ENCODE measurements around the gene CDH23. TPM values are rescaled to one million over a fixed set of nuclear protein-coding genes. Genes with fewer than 3 reads are reported as not detected.

The CDH23 gene
- total and polyA plus RNA-seq, 2 donors (not counting 1 experiment from before 2014, with no cell fraction given), result 0.37 to 0.89 TPM

DNA sequence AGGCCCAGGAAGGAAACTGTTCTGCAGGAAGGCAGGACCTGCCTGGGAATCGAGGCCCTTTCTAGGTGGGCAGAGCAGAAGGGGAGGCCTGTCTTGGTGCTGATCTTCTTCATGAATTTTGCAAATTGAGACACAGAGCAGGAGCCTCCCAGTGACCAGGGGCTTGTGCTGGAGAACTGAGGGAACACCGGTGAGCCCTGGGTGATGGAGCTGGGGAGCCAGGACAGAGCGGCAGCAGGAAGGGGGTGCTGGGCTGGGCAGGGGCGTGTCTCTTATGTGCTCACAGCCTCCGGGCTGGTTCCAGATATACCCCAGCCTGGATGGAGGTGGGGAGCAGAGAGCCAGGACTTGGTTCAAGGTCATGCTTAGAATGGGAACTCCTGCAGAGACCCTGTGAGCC lies 182.9 kb downstream of the CDH23 start:
- intact Hi-C loops (cut with micrococcal nuclease), result no loop called here
- no peaks in the 10 kb centered on the region for H3K4me1 Mint-ChIP-seq
- Histone ChIP-seq H3K27me3 (replicated peaks in 1 of 4; ENCODE audit: control extremely low read depth in 1 of 4, control insufficient read depth in 3 of 4, insufficient read depth in 4 of 4, low read length in 3 of 4) (no peaks in the 10 kb centered on the region), H3K9me3 (ENCODE audit: control extremely low read depth in 1 of 3, control insufficient read depth in 2 of 3, insufficient read depth in 1 of 3, low read length in 2 of 3) (no peaks in the 10 kb centered on the region), H3K4me1 (ENCODE audit: control insufficient read depth in 2 of 2, insufficient read depth in 2 of 2, low read length in 2 of 2) (no peaks in the 10 kb centered on the region), H2AFZ (ENCODE audit: insufficient read depth, low read depth, low read length, poor library complexity, severe bottlenecking) (no peak overlapping the region), H3K36me3 (replicated peaks in 1 of 2; ENCODE audit: control extremely low read depth in 1 of 2, control insufficient read depth in 1 of 2, extremely low read depth in 1 of 2, insufficient read depth in 2 of 2, low read length in 1 of 2) (no peaks in the 10 kb centered on the region), H3K27ac (ENCODE audit: low read length in 2 of 2) (no peak overlapping the region), H3K79me2 (ENCODE audit: control insufficient read depth, insufficient read depth, low read length) (no peaks in the 10 kb centered on the region), H3K4me3 (ENCODE audit: control extremely low read depth in 1 of 5, extremely low read depth in 1 of 5, insufficient read depth in 1 of 5, low read depth in 2 of 5, low read length in 4 of 5) (no peak overlapping the region), H4K20me1 (ENCODE audit: control insufficient read depth, insufficient read depth, low read length, poor library complexity, severe bottlenecking) (no peaks in the 10 kb centered on the region), H3K9ac (ENCODE audit: low read length) (no peak overlapping the region), H3K4me2 (replicated peaks; ENCODE audit: low read depth, low read length, poor library complexity, severe bottlenecking) (no peak overlapping the region)
- H3K27me3 Mint-ChIP-seq, result peaks cover 4% of the 10 kb centered on the region
- 91% methylated on average over 5 of the region's 5 CpGs for WGBS (ENCODE audit: insufficient coverage)
- no peaks in the 10 kb centered on the region for H3K9me3 Mint-ChIP-seq (ENCODE audit: insufficient read depth)
- ChIA-PET CTCF (interaction anchor here (0.7 to 1.3 kb wide), 2 partner anchors 9 to 10 kb away, joined by 3 to 8 read pairs; no protein-coding TSS in a partner anchor), POLR2A (no interaction called here)
- no peak overlapping the region for H3K27ac Mint-ChIP-seq
- no peak for ATAC-seq (ENCODE audit: low read depth)
- TF ChIP-seq, protein P1, sequence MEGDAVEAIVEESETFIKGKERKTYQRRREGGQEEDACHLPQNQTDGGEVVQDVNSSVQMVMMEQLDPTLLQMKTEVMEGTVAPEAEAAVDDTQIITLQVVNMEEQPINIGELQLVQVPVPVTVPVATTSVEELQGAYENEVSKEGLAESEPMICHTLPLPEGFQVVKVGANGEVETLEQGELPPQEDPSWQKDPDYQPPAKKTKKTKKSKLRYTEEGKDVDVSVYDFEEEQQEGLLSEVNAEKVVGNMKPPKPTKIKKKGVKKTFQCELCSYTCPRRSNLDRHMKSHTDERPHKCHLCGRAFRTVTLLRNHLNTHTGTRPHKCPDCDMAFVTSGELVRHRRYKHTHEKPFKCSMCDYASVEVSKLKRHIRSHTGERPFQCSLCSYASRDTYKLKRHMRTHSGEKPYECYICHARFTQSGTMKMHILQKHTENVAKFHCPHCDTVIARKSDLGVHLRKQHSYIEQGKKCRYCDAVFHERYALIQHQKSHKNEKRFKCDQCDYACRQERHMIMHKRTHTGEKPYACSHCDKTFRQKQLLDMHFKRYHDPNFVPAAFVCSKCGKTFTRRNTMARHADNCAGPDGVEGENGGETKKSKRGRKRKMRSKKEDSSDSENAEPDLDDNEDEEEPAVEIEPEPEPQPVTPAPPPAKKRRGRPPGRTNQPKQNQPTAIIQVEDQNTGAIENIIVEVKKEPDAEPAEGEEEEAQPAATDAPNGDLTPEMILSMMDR (IDR thresholded peaks at IDR 0.05), result no peak
- no peak for TF ChIP-seq EZH2 (IDR thresholded peaks at IDR 0.05; ENCODE audit: borderline replicate concordance, insufficient read depth, low read depth, low read length, poor library complexity, severe bottlenecking)
- no peak for DNase-seq
- no peak overlapping the region for H3K4me3 Mint-ChIP-seq

DNA sequence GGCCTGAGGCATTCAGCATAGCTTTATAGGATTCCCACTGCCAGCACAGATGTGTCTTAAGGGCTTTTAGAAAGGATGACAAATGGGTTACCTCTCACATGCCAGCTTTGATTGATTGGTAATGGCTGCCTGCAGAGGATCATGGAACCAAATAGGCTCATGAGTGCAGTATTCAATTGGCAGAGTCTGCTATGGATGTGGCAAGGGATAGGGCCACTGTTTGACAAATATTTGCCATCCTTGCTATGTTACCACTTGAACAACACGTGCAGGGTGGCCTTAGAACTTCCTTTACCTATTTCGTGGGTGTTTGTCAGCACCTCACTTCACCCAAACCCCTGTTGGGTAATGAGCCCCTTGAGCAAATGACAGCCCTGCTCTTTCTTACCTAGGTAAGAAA lies 183.7 kb downstream of the CDH23 start:
- CTCF ChIA-PET, result interaction anchor here (0.7 kb wide), 1 partner anchor 11 kb away, joined by 3 read pairs; no protein-coding TSS in a partner anchor
- Histone ChIP-seq H2AFZ (ENCODE audit: insufficient read depth, low read depth, low read length, poor library complexity, severe bottlenecking) (no peak overlapping the region), H3K27ac (ENCODE audit: low read length in 2 of 2) (no peak overlapping the region), H3K4me1 (ENCODE audit: control insufficient read depth in 2 of 2, insufficient read depth in 2 of 2, low read length in 2 of 2) (no peaks in the 10 kb centered on the region), H3K79me2 (ENCODE audit: control insufficient read depth, insufficient read depth, low read length) (no peaks in the 10 kb centered on the region), H3K9me3 (ENCODE audit: control extremely low read depth in 1 of 3, control insufficient read depth in 2 of 3, insufficient read depth in 1 of 3, low read length in 2 of 3) (no peaks in the 10 kb centered on the region), H4K20me1 (ENCODE audit: control insufficient read depth, insufficient read depth, low read length, poor library complexity, severe bottlenecking) (no peaks in the 10 kb centered on the region), H3K36me3 (replicated peaks in 1 of 2; ENCODE audit: control extremely low read depth in 1 of 2, control insufficient read depth in 1 of 2, extremely low read depth in 1 of 2, insufficient read depth in 2 of 2, low read length in 1 of 2) (no peaks in the 10 kb centered on the region), H3K4me2 (replicated peaks; ENCODE audit: low read depth, low read length, poor library complexity, severe bottlenecking) (no peak overlapping the region), H3K9ac (ENCODE audit: low read length) (no peak overlapping the region), H3K4me3 (ENCODE audit: control extremely low read depth in 1 of 5, extremely low read depth in 1 of 5, insufficient read depth in 1 of 5, low read depth in 2 of 5, low read length in 4 of 5) (no peak overlapping the region), H3K27me3 (replicated peaks in 1 of 4; ENCODE audit: control extremely low read depth in 1 of 4, control insufficient read depth in 3 of 4, insufficient read depth in 4 of 4, low read length in 3 of 4) (no peaks in the 10 kb centered on the region)
- POLR2A ChIA-PET, result no interaction called here
- ATAC-seq (ENCODE audit: low read depth) (no peak), DNase-seq (no peak)
- intact Hi-C loops (cut with micrococcal nuclease), result no loop called here
- Mint-ChIP-seq H3K27me3 (peaks cover 4% of the 10 kb centered on the region), H3K27ac (no peak overlapping the region), H3K4me3 (no peak overlapping the region), H3K4me1 (no peaks in the 10 kb centered on the region), H3K9me3 (ENCODE audit: insufficient read depth) (no peaks in the 10 kb centered on the region)
- TF ChIP-seq, protein P1 (IDR thresholded peaks at IDR 0.05), result no peak
- TF ChIP-seq EZH2 (IDR thresholded peaks at IDR 0.05; ENCODE audit: borderline replicate concordance, insufficient read depth, low read depth, low read length, poor library complexity, severe bottlenecking), result no peak
- WGBS (ENCODE audit: insufficient coverage), result no CpG with 5 or more reads among the region's 2 CpGs
